Fibroblast of villous mesenchyme (primary cell): Measurements from ENCODE around the gene ST6GALNAC4. TPM values are rescaled to one million over a fixed set of nuclear protein-coding genes. Genes with fewer than 3 reads are reported as not detected.
A peak's percentile ranks its signal among the peaks of the same experiment; 100 is the strongest.
"Not testable (repeated sequence)": the region's sequence is repeated elsewhere in the genome, so short reads cannot be mapped to it uniquely, and the experiment has no call there.

Experiments used
- DNase-seq: peaks from one replicate; pipeline ENCODE4 v3.0.0-alpha.2; 2010; ENCODE audit warnings: low read depth
- H3K4me3 ChIP-seq: 2 replicates; pipeline ENCODE4 v1.5.1; 2011; ENCODE audit warnings: low read depth, mild to moderate bottlenecking, low read length
- CTCF ChIP-seq: IDR thresholded peaks from 2 replicates; pipeline ENCODE4 v1.5.1; 2012; ENCODE audit warnings: low read depth, mild to moderate bottlenecking, low read length; ENCODE audit not compliant: insufficient read depth
- total RNA-seq: library from RNA; depleted of rRNA; stranded (reverse); fragments of >200 nt; gene quantifications from 2 replicates; pipeline ENCODE4 v1.2.3, GENCODE V29; 2012

Gene ST6GALNAC4
- total RNA-seq, 1 donor: 34.1 TPM

- no peak overlapping the region for H3K4me3 ChIP-seq
- DNase-seq: no peak
- no peak for TF ChIP-seq CTCF
Observed at GRCh38 chr9:127870887-127871286, 46.0 kb downstream of the ST6GALNAC4 start.

- not testable (repeated sequence) for H3K4me3 ChIP-seq, DNase-seq
Observed at GRCh38 chr9:127870153-127870491, 46.7 kb downstream of the ST6GALNAC4 start.

GRCh38 chr9:127869310-127870152 is 47.3 kb downstream of the ST6GALNAC4 start:
- TF ChIP-seq CTCF: peak; percentile 97
- DNase-seq: peak; percentile 83
- no peak overlapping the region for H3K4me3 ChIP-seq

- no peak for TF ChIP-seq CTCF
- H3K4me3 ChIP-seq: no peak overlapping the region
- no peak for DNase-seq
Observed at GRCh38 chr9:127868278-127868902, 48.5 kb downstream of the ST6GALNAC4 start.

- no peak overlapping the region for H3K4me3 ChIP-seq
- TF ChIP-seq CTCF: no peak
- no peak for DNase-seq
Observed at GRCh38 chr9:127867356-127868277, 49.2 kb downstream of the ST6GALNAC4 start.

GRCh38 chr9:127866535-127866934 is 50.3 kb downstream of the ST6GALNAC4 start:
- no peak overlapping the region for H3K4me3 ChIP-seq
- DNase-seq: no peak
- no peak for TF ChIP-seq CTCF
